SK-N-MC (cell line): Measurements from ENCODE around the gene TRIM42.

Experiments
- EZH2 ChIP-seq: fragments of 200-600 bp; sonication (generic); IDR thresholded peaks from one replicate; pipeline ENCODE4 v1.6.1; 2017; ENCODE audit warnings: antibody characterized with exemption
- FOXP2 ChIP-seq: optimal IDR thresholded peaks from 2 replicates; pipeline ENCODE3; 2011; ENCODE audit warnings: mild to moderate bottlenecking, moderate library complexity; ENCODE audit not compliant: insufficient read depth; ENCODE audit errors: extremely low read length, control extremely low read depth
- POLR2AphosphoS5 ChIP-seq: IDR thresholded peaks from 2 replicates; pipeline ENCODE4 v1.6.1; 2012; ENCODE audit warnings: mild to moderate bottlenecking, low read depth, low read length, borderline replicate concordance

DNA sequence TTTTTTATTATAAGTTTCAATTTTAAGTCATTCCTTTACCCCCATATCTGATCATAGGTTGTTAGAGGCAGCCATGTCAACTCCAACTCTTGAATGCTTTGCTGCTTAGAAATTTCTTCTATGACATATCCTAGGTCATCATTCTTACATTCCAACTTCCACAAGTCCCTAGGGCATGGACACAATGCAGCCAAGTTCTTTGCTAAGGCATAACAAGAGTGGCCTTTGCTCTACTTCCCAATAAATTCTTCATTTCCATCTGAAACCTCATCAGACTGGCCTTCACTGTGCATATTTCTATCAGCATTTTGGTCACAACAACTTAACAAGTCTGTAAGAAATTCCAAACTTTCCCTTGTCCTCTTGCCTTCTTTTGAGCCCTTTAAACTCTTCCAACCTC lies 28.5 kb downstream of the TRIM42 start:
- TF ChIP-seq EZH2, result no peak
- no peak for TF ChIP-seq POLR2AphosphoS5
- TF ChIP-seq FOXP2, result no peak
